Activated T-helper 17 cell treated with anti-CD3 and anti-CD28 coated beads, Interleukin-2, amount 50 U/mL, for 72 hours (primary cell): ENCODE measurements around the gene NKAP. TPM values are rescaled to one million over a fixed set of nuclear protein-coding genes. Genes with fewer than 3 reads are reported as not detected.
A peak's percentile ranks its signal among the peaks of the same experiment; 100 is the strongest.
"Not testable (repeated sequence)": the region's sequence is repeated elsewhere in the genome, so short reads cannot be mapped to it uniquely, and the experiment has no call there.

Experiments
- ATAC-seq: fragments of 150-1000 bp; cut with Tn5 transposase; replicated peaks from 2 replicates; pipeline ENCODE4 v1.10.0; 2021; ENCODE audit warnings: mild to moderate bottlenecking, moderate library complexity
- H3K27ac Mint-ChIP-seq: one replicate; pipeline ENCODE4 v1.8.0; 2022; ENCODE audit warnings: mixed read lengths
- H3K27me3 Mint-ChIP-seq: one replicate; pipeline ENCODE4 v1.8.0; 2022; ENCODE audit warnings: mixed read lengths
- H3K36me3 Mint-ChIP-seq: one replicate; pipeline ENCODE4 v1.8.0; 2022; ENCODE audit warnings: low read depth, mild to moderate bottlenecking, mixed read lengths
- H3K4me1 Mint-ChIP-seq: one replicate; pipeline ENCODE4 v1.8.0; 2022; ENCODE audit warnings: mixed read lengths
- H3K4me3 Mint-ChIP-seq: one replicate; pipeline ENCODE4 v1.8.0; 2022; ENCODE audit warnings: mild to moderate bottlenecking, mixed read lengths
- H3K9me3 Mint-ChIP-seq: one replicate; pipeline ENCODE4 v1.8.0; 2022; ENCODE audit warnings: mixed read lengths
- total RNA-seq, 2 donors: library from RNA; stranded (reverse); gene quantifications; one replicate each; pipeline ENCODE4 v1.2.3, GENCODE V29; 2022

NKAP gene
- total RNA-seq, 2 donors from 2014 or later, result 10.1 to 10.8 TPM

- peak; percentile 66 for ATAC-seq
- Mint-ChIP-seq H3K4me3 (peak overlapping the region; percentile 16), H3K27ac (peak overlapping the region; percentile 28), H3K27me3 (peaks cover 17% of the 10 kb centered on the region)
- not testable (repeated sequence) for H3K4me1 Mint-ChIP-seq, H3K36me3 Mint-ChIP-seq, H3K9me3 Mint-ChIP-seq
Observed at GRCh38 chrX:119955807-119956570, 12.4 kb upstream of the NKAP start.

- Mint-ChIP-seq H3K4me3 (no peak overlapping the region), H3K4me1 (no peaks in the 10 kb centered on the region), H3K9me3 (no peaks in the 10 kb centered on the region), H3K27ac (no peak overlapping the region), H3K27me3 (peaks cover 11% of the 10 kb centered on the region), H3K36me3 (no peaks in the 10 kb centered on the region)
- no peak for ATAC-seq
Observed at GRCh38 chrX:119954374-119954773, 10.8 kb upstream of the NKAP start.

- H3K27ac Mint-ChIP-seq, result no peak overlapping the region
- H3K4me1 Mint-ChIP-seq, result no peaks in the 10 kb centered on the region
- no peak for ATAC-seq
- H3K9me3 Mint-ChIP-seq, result no peaks in the 10 kb centered on the region
- H3K4me3 Mint-ChIP-seq, result no peak overlapping the region
- H3K27me3 Mint-ChIP-seq, result no peaks in the 10 kb centered on the region
- no peaks in the 10 kb centered on the region for H3K36me3 Mint-ChIP-seq
Observed at GRCh38 chrX:119948381-119948780, 4.8 kb upstream of the NKAP start.

GRCh38 chrX:119945481-119945880 is 1.9 kb upstream of the NKAP start:
- no peak overlapping the region for H3K4me3 Mint-ChIP-seq
- H3K36me3 Mint-ChIP-seq, result peaks cover 20% of the 10 kb centered on the region
- no peak for ATAC-seq
- H3K27me3 Mint-ChIP-seq, result no peaks in the 10 kb centered on the region
- H3K9me3 Mint-ChIP-seq, result no peaks in the 10 kb centered on the region
- no peaks in the 10 kb centered on the region for H3K4me1 Mint-ChIP-seq
- no peak overlapping the region for H3K27ac Mint-ChIP-seq

GRCh38 chrX:119942831-119943184 is 743 bp downstream of the NKAP start:
- H3K27me3 Mint-ChIP-seq, result no peaks in the 10 kb centered on the region
- peak overlapping the region; percentile 96 for H3K4me3 Mint-ChIP-seq
- no peak for ATAC-seq
- H3K9me3 Mint-ChIP-seq, result no peaks in the 10 kb centered on the region
- H3K27ac Mint-ChIP-seq, result peak overlapping the region; percentile 97
- H3K36me3 Mint-ChIP-seq, result peaks cover 25% of the 10 kb centered on the region
- H3K4me1 Mint-ChIP-seq, result no peaks in the 10 kb centered on the region

GRCh38 chrX:119942173-119942819 is 1.3 kb downstream of the NKAP start:
- H3K27me3 Mint-ChIP-seq, result no peaks in the 10 kb centered on the region
- peak overlapping the region; percentile 96 for H3K4me3 Mint-ChIP-seq
- H3K27ac Mint-ChIP-seq, result peak overlapping the region; percentile 97
- ATAC-seq, result no peak
- no peaks in the 10 kb centered on the region for H3K4me1 Mint-ChIP-seq
- peaks cover 28% of the 10 kb centered on the region for H3K36me3 Mint-ChIP-seq
- no peaks in the 10 kb centered on the region for H3K9me3 Mint-ChIP-seq

GRCh38 chrX:119941336-119941735 is 2.2 kb downstream of the NKAP start:
- H3K36me3 Mint-ChIP-seq, result peaks cover 36% of the 10 kb centered on the region
- H3K9me3 Mint-ChIP-seq, result no peaks in the 10 kb centered on the region
- peak overlapping the region; percentile 17 for H3K27ac Mint-ChIP-seq
- H3K4me1 Mint-ChIP-seq, result no peaks in the 10 kb centered on the region
- no peak for ATAC-seq
- no peaks in the 10 kb centered on the region for H3K27me3 Mint-ChIP-seq
- peak overlapping the region; percentile 96 for H3K4me3 Mint-ChIP-seq

- Mint-ChIP-seq H3K36me3 (peaks cover 73% of the 10 kb centered on the region), H3K9me3 (no peaks in the 10 kb centered on the region), H3K4me3 (no peak overlapping the region), H3K27ac (no peak overlapping the region), H3K27me3 (no peaks in the 10 kb centered on the region), H3K4me1 (no peaks in the 10 kb centered on the region)
- no peak for ATAC-seq
Observed at GRCh38 chrX:119935215-119935874, 8.2 kb downstream of the NKAP start.

GRCh38 chrX:119922391-119922790 is 21.2 kb downstream of the NKAP start:
- H3K27me3 Mint-ChIP-seq, H3K9me3 Mint-ChIP-seq, H3K27ac Mint-ChIP-seq, ATAC-seq, H3K4me3 Mint-ChIP-seq, H3K4me1 Mint-ChIP-seq: not testable (repeated sequence)
- H3K36me3 Mint-ChIP-seq, result peaks cover 22% of the 10 kb centered on the region

- H3K4me1 Mint-ChIP-seq, result no peaks in the 10 kb centered on the region
- no peak for ATAC-seq
- no peaks in the 10 kb centered on the region for H3K27me3 Mint-ChIP-seq
- no peaks in the 10 kb centered on the region for H3K9me3 Mint-ChIP-seq
- peaks cover 9% of the 10 kb centered on the region for H3K36me3 Mint-ChIP-seq
- no peak overlapping the region for H3K4me3 Mint-ChIP-seq
- no peak overlapping the region for H3K27ac Mint-ChIP-seq
Observed at GRCh38 chrX:119919835-119920585, 23.5 kb downstream of the NKAP start.

GRCh38 chrX:119917877-119918276 is 25.7 kb downstream of the NKAP start:
- H3K4me3 Mint-ChIP-seq, result no peak overlapping the region
- H3K27ac Mint-ChIP-seq, result no peak overlapping the region
- no peak for ATAC-seq
- H3K36me3 Mint-ChIP-seq, result no peaks in the 10 kb centered on the region
- H3K9me3 Mint-ChIP-seq, result no peaks in the 10 kb centered on the region
- H3K4me1 Mint-ChIP-seq, result no peaks in the 10 kb centered on the region
- H3K27me3 Mint-ChIP-seq, result no peaks in the 10 kb centered on the region

GRCh38 chrX:119916310-119916709 is 27.2 kb downstream of the NKAP start:
- H3K27ac Mint-ChIP-seq, result no peak overlapping the region
- no peaks in the 10 kb centered on the region for H3K4me1 Mint-ChIP-seq

GRCh38 chrX:119900976-119901375 is 42.6 kb downstream of the NKAP start:
- Mint-ChIP-seq H3K4me3 (no peak overlapping the region), H3K27ac (no peak overlapping the region), H3K4me1 (peaks cover 5% of the 10 kb centered on the region), H3K36me3 (no peaks in the 10 kb centered on the region), H3K9me3 (no peaks in the 10 kb centered on the region), H3K27me3 (no peaks in the 10 kb centered on the region)
- ATAC-seq, result no peak

More at GRCh38 chrX:119916310-119916709, 27.2 kb downstream of the NKAP start:
- Mint-ChIP-seq H3K27me3 (no peaks in the 10 kb centered on the region), H3K36me3 (no peaks in the 10 kb centered on the region), H3K4me3 (no peak overlapping the region), H3K9me3 (no peaks in the 10 kb centered on the region)
- no peak for ATAC-seq

GRCh38 chrX:119899125-119899524 is 44.4 kb downstream of the NKAP start:
- ATAC-seq, result no peak
- no peaks in the 10 kb centered on the region for H3K36me3 Mint-ChIP-seq
- H3K4me1 Mint-ChIP-seq, result peaks cover 5% of the 10 kb centered on the region
- H3K27me3 Mint-ChIP-seq, result no peaks in the 10 kb centered on the region
- no peaks in the 10 kb centered on the region for H3K9me3 Mint-ChIP-seq
- no peak overlapping the region for H3K27ac Mint-ChIP-seq
- H3K4me3 Mint-ChIP-seq, result no peak overlapping the region
